HG03354 (cell line): ENCODE data around the gene GALNTL6.
"Not testable (repeated sequence)": the region's sequence is repeated elsewhere in the genome, so short reads cannot be mapped to it uniquely, and the experiment has no call there.

Experiments used
- ATAC-seq: cut with Tn5 transposase; IDR thresholded peaks from one replicate; pipeline ENCODE4 v1.9.1; 2021; ENCODE audit warnings: mild to moderate bottlenecking; ENCODE audit not compliant: unreplicated experiment, poor library complexity, severe bottlenecking

Gene GALNTL6

DNA sequence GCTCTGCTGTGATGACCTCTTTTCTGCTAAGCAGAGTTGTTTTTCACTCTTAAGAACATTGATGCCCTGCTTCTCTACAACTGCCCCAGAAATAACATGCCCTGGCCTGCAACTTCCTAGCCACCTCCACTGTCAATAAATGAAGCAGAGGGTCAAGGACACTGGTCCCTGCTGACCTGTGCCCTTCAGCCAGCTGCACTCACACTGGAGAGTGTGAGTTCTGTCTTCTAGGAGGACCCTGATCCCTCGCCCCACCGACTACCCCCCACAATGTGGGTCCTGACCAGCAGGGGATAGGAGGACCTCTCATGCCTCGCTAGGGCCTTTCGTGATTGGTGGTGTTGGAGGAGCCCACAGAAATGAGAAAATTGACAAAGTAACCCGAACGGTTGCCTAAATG is 947.3 kb downstream of the GALNTL6 start:
- no peak for ATAC-seq

DNA sequence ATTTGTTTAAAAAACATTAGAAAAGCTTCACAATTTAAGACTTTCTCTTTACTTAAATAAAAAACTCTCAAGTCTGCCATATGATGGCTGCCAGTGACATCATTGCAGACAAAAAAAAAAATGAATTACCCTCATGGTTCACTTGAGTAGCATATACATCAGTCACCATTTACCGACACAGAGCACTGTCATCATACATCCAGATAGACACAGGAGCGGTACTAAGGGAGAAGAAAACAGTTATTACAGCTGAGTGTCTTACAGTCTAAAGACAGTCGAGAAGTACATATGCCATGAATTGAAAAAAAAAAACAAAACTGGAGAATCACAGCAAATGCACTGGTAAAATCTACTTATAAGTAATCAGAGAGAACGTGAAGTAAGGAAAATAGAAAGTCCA is 949.7 kb downstream of the GALNTL6 start:
- ATAC-seq = no peak

DNA sequence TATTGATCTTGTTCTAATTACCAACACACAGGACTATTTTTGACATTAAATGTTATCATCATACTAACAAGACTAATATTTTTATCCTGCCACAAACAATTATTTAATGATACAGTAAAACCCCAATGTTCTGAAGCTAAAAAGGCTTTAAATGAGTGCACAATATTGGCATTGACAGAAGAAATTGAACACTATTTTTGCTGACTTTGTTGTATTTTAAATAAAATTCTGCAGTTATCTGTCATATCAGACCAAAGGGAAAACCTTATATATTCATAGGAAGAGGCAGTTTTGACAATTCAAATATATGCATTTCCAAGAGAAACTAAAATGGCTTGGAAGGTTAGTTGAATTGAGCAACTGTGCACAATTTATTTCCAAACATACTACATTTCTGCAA is 957.6 kb downstream of the GALNTL6 start:
- ATAC-seq = no peak

DNA sequence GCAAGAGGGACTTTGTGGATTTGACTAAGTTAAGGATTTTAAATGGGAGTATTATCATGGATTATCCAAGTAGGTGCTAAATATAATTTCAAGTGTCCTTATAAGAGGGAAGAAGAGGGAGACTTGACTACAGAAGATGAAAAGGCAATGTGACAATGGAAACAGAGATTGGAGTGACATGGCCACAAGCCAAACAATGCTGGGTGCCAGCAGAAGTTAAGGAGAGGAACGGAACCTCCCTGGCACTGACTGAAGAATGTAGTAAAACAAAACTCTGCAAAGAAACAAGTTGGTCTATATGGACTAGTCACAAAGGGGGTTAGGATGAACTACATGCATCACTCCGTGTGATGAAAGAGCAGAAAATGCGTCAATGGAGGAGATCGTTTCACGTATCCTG is 959.6 kb downstream of the GALNTL6 start:
- ATAC-seq = no peak

DNA sequence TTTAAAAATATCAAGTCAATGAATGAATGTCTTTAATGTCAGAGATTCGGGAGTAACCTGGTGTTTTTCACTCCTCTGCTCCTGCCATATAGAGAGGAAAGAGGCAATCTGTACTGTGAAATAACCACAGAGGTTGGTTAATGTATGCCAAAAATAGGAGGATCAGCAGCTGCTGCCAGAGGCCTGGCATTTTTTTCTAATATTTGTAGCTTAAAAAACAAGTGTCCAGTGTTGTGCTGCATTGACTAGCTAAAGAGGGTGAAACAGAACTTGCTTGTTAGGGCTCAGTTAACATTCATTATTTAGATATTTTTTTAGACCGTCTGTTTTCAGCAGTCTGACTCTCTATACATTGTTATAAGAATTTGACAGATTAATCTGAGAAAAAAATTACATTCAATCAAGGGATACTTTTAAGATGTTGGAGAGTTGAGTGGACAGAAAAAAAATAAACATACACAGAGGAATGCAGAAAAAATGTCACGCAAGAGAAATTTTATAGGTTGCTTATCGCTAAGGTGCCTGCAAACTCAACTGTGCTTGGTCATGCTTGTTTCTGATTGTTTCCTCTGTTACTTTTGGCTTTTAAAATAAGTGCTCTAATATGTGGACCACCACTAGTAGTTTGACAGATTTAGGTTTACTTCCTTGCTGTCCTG is 963.1 kb downstream of the GALNTL6 start:
- ATAC-seq = no peak

DNA sequence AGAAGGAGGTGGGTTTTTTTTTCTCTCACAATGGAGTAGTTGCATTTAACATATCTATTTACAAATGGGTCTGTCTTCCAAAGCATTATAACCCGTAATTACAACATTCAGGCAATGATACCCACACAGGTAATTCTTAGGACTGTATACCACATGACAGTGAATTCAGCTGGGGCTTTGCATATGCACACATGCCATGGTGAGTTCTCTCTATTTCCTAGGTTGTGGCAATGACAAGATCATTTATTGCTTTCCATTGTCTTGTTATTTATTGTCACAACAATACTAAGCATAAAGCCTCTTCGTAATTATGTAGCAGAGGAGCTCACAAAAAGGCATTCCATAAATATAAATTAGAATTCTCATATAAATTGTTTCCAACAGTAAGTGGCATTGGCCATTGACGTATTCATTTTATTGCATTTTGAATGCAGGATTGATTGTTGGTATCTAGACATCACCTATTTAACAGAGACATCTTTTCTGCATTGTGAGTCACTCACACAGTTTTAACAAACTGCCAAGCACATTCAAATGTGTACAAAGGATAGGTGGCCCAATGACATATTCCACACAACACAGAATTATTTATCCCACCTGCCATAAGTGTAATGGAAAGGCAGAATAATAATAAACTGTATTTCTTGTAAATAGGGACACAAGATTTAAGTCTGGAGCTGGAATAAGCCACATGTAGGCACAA is 964.7 kb downstream of the GALNTL6 start:
- no peak for ATAC-seq

DNA sequence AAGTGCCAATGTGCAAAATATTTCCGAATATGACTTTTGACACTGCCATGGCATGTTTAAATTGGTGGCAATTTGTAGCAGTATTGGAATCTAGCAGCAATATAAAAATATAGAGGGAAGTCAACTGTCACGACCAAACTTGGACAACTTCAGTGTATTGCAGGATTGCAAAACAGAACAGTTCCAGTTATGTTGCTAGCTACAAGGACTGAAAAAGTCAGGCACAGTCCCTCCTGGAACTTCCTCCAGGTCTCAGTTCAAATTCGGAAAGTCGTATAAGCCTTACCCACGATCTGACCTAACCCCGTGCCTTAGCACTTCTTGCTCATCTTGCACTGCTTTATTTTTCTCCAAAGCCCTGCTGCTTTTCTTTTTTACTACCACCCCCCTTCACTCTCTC is 965.4 kb downstream of the GALNTL6 start:
- no peak for ATAC-seq

DNA sequence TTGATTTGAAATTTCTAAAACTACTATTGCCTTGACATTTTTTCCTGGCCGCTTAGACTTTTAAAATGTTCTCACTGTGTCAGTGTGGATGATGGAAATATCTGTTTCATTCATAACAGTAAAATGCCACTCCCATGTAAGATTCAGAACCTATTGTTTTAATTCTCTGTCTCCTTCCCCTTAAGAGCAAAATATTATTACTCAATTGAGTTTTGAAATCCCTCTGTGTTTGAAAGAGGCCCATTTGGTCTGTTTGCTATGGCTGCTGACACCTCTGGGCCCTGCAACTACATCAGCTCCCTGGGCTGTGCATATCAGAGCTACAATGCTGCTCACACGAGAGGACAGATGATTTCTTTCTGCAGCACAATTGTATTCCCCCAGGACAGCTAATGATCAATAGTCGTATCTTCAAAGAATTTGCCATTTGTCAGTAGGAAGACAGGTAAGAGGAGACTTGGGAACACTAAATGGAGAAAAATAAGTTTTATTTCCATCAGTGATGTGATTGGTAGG is 967.4 kb downstream of the GALNTL6 start:
- no peak for ATAC-seq

DNA sequence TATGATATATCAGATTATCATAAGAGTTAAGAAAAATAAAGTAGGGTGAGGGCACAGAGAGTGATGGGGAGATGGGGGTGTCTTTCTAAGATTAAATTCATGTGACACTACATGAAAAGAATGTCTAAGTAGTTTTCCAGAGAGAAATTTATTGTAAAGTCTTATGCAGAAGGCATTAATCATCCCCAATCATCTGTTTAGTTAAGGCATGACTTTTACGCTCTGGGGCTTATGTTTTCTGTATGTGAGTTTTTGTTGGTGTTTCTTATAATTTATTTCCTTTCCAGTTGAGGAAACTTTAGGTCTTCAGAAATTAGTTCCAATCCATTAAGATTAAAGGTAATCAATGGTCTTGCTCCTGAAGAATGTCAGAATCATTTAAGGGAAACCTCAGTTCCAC is 972.4 kb downstream of the GALNTL6 start:
- no peak for ATAC-seq

DNA sequence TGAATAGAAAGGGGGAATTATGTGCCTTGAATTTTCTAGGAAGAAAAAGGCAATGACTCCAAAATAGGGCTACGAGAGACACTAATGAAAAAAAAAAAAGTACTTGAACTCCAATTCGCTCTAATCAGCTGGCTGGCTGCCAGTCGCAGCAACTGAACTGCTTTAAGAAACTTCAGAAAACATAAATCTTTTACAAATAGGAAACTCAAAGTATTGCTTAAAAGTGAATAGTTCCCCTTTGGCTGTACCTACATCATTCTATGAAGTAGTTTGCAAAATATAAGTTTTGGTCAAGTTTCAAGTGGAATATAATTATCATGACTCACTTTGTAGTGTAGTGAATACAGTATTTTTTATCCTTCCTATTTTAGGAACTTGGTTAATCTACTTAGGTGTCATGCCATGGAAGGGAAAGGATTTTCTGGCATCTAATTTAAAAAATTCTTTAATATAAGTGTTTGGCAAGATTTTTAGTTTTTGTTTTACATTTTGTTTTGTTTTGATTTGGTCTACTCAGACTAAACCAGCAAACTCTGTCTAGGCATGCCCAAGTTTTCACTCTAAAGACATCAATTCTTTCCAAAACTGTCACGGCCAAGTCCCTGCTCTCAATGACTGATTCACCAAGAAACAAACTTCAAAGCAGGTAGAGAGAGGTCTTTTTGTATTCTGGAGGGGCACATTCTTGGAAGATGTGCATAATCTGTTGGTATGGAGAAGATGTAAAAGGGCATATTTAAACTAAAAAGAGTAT is 973.0 kb downstream of the GALNTL6 start:
- ATAC-seq = no peak

DNA sequence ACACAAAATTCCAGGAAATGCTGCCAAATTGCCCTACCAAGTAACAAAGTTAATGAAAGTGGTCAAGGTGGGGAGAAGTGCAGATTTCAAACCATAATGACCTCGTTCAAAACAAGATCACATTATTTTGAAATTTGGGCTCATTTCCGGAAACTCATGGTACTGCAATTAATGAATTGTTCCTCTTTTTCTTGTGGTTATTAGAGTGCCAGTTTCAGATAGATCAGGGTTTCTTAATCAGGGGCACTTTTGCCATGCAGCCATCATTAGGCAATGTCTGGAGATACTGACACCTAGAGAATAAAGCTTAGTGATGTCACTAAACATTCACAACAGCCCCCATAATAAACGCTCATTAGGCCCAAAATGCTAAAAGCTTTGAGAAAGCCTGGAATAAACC is 973.9 kb downstream of the GALNTL6 start:
- no peak for ATAC-seq

DNA sequence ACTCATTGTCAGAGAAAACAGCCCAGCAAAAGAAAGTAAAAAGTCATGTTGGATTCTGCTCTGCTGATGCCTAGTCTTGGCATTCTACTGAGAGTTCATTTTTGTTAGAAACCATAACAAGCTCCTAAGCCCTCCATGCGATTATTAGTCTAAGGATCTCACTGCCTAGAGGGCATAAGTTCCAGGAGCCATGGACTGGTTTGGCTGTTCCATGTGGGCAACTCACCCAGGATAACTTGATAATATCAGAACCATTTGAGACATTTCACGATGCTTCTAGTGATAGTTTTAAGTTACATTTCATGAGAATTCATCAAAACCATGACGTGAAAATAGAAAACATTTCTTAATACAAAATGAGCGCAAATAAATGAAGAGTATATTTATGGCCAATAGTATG is 978.6 kb downstream of the GALNTL6 start:
- ATAC-seq = no peak

DNA sequence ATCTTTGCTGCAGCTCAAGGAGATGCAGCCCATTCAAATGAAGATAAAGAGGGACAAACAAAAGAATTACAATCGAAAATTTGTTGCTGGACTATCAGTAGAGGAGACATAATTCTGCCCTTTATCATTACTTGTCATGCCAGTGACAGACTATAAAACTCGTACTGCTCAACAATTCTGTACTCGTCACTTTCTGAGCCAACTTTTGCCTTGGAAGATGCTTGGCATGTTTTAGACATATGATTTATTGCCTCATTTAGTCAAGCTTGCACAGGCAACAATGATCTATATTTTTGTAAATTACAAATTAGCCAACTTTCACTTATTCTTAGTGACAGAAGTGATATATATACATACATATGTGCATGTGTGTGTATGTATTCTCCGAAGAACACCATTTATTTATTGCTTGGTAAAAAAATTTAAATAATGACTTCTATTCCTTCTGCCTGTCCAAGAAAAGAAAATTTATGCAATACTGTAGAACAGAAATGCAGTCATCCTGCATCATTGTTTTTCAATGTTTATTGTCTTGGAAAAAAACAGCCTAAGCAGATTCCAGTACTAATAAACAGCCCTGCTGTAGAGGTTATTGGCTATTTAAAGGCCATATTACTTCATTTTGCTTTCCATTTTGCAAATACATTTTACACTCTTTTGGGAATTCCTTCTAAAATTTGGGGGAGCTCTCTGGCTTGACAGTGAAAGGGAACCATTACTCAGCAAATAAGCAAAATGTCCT is 980.5 kb downstream of the GALNTL6 start:
- no peak for ATAC-seq

DNA sequence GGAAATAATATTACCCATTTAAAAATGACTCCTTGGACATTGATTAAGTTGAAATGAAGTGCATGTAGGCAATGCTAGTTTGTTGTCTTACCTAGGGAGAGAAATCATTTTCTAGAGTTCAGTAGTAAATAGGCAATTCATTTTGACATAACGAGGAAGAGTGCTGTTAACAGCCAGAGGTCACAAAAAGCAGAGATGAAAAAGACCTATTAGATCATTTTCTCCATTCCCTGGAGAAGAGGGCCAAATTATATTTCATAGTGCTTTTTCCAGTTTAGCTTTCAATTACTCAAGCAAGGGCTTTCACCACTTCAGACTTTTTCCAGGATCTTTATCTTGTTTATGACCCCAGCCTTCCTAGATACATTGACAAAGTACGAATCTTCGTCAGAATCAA is 981.1 kb downstream of the GALNTL6 start:
- no peak for ATAC-seq

DNA sequence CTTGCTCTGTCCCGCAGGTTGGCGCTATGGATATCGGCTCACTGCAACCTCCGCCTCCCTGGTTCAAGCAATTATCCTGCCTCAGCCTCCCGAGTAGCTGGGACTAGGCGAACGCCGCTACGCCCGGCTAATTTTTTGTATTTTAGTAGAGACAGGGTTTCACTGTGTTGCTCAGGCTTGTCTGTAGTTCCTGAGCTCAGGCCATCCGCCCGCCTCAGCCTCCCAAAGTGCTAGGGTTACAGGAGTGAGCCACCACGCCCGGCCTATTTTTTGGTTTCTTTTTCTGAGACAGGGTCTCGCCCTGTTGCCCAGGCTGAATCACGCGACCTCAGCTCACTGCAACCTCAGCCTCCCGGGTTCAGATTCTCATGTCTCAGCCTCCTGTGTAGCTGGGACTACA is 984.1 kb downstream of the GALNTL6 start:
- not testable (repeated sequence) for ATAC-seq

DNA sequence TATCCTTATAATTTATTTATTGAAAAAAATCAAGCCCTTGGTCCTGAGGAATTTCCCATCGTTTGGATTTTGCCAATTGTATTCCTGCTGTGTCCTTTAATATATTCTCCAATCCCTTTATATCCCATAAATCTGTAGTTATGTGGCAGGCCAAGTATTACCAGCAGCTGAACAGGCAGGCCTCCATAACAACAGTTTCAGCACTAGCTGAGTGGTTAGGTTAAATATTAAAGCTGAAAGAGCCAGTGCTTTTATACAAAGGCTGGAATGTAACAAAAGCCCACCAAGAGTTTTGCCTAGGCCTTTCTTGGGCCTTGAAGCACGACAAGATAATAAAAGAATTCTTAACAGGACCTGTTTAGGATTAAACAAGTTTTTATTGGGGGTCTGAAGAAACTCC is 988.8 kb downstream of the GALNTL6 start:
- no peak for ATAC-seq

DNA sequence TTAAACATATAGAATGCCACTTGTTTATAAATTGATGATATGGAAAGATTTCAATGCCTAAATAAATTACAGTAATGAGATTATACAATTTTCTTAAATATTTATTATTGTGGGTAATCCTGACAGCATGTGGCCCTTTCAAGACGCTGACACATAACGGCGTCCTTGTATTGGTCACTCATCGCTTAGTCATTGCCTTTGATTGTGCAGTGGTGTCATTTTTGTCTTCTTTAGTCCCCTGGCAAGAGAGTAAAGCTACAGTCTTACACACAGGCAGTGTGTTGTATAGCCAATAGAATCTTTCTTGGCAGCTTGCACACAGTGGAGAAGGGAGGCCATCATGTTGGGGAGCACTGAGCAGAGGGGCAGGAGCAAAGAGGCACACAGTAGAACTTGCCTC is 993.6 kb downstream of the GALNTL6 start:
- no peak for ATAC-seq

DNA sequence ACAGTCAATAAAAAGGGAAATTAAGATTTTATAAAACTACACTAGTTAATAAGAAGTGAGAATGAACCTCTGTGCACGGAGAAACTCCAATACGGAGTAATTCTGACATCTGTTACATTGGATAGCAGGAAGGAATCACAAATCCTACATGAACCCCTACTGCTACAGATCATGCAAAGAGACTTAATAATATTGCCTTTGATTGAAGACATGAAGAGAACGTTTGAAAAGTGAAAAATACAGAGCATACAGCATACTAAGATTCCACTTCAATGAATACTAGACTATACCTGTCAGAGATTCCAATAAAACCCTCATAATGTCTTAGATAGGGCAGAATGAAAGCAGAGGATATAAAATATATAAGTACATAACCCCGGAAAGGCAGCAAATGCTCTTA is 995.0 kb downstream of the GALNTL6 start:
- no peak for ATAC-seq

DNA sequence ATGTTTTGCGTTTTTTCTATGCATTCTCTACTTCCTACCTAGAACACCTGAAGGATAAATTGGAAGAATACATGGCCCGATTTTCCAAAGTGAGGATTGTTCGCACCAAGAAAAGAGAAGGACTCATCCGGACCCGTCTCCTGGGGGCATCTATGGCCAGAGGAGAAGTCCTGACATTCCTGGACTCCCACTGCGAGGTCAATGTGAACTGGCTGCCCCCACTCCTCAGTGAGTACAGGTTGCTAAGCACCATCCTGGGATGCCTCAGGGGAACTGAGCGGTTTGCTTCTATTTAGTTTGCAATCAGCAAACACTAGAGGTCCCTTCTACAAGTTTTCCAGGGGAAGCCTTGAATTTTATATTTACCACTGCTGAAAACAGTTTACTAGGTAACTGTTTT is 996.1 kb downstream of the GALNTL6 start:
- no peak for ATAC-seq

DNA sequence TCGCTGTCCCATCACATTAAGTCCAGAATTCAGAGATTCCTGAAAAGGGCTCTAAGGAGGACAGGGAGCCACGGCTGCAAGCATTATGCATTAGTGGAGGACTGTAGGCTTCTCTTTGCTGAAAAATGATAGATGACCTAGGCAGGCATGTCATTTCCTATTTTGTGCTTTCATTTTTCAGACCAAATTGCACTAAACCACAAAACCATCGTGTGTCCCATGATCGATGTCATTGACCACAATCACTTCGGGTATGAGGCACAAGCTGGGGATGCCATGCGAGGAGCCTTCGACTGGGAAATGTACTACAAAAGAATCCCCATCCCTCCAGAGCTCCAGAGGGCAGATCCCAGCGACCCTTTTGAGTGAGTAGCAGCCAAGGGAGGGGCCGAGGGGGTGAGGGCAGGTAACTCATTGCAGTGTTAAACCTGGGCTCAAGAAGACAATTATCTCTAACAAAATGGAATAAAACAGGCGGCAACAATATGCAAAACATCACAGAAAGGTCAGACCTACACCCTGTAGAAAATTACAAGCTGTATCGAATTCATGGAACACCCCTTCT is 1000.2 kb downstream of the GALNTL6 start:
- ATAC-seq = peak; percentile 83
